HEK293 (cell line): ENCODE measurements around the gene LBHD1.

Experiments used
- MEIS1 ChIP-seq: sonication (generic); formaldehyde crosslinking; IDR thresholded peaks from 2 replicates; pipeline ENCODE4 v1.8.1; 2022; ENCODE audit warnings: missing genetic modification reagents, mild to moderate bottlenecking, borderline replicate concordance
- REPIN1 ChIP-seq: fragments of 450-650 bp; formaldehyde crosslinking; IDR thresholded peaks from 2 replicates; pipeline ENCODE4 v1.5.1; 2017; ENCODE audit warnings: missing biosample characterization, missing genetic modification characterization, low read depth
- SCRT2 ChIP-seq: fragments of 450-650 bp; formaldehyde crosslinking; IDR thresholded peaks from 2 replicates; pipeline ENCODE4 v1.5.1; 2016; ENCODE audit warnings: missing biosample characterization, missing genetic modification characterization
- ZBTB11 ChIP-seq: fragments of 450-650 bp; formaldehyde crosslinking; conservative IDR thresholded peaks from 2 replicates; pipeline ENCODE4 v1.5.1; 2016; ENCODE audit warnings: low read depth, missing biosample characterization, missing genetic modification characterization
- ZBTB20 ChIP-seq: fragments of 450-650 bp; formaldehyde crosslinking; IDR thresholded peaks from 2 replicates; pipeline ENCODE4 v1.5.1; 2016; ENCODE audit warnings: missing biosample characterization, missing genetic modification characterization
- ZBTB48 ChIP-seq: fragments of 450-650 bp; formaldehyde crosslinking; IDR thresholded peaks from 2 replicates; pipeline ENCODE4 v1.5.1; 2016; ENCODE audit warnings: missing biosample characterization, missing genetic modification characterization
- ZNF121 ChIP-seq: fragments of 450-650 bp; formaldehyde crosslinking; IDR thresholded peaks from 2 replicates; pipeline ENCODE4 v1.5.1; 2016; ENCODE audit warnings: missing biosample characterization, missing genetic modification characterization
- ZNF146 ChIP-seq: fragments of 450-650 bp; formaldehyde crosslinking; IDR thresholded peaks from 2 replicates; pipeline ENCODE4 v1.5.1; 2016; ENCODE audit warnings: missing biosample characterization, missing genetic modification characterization
- ZNF211 ChIP-seq: fragments of 450-650 bp; formaldehyde crosslinking; IDR thresholded peaks from 2 replicates; pipeline ENCODE4 v1.5.1; 2016; ENCODE audit warnings: low read depth, missing biosample characterization, missing genetic modification characterization
- ZNF248 ChIP-seq: fragments of 450-650 bp; formaldehyde crosslinking; IDR thresholded peaks from 2 replicates; pipeline ENCODE4 v1.5.1; 2017; ENCODE audit warnings: missing biosample characterization, missing genetic modification characterization
- ZNF274 ChIP-seq, 2 experiments: fragments of 200-500 bp in 1 of 2; fragments of 450-650 bp in 1 of 2; sonication (Bioruptor generic) in 1 of 2; formaldehyde crosslinking in 1 of 2; IDR thresholded peaks; 2 replicates each; pipeline versions ENCODE4 v1.5.1 to v1.6.1; 2014 to 2016; ENCODE audit warnings: borderline replicate concordance in 1 of 2, inconsistent platforms in 1 of 2, low read length in 1 of 2, missing biosample characterization in 1 of 2, missing genetic modification characterization in 1 of 2
- ZNF280C ChIP-seq: fragments of 450-650 bp; formaldehyde crosslinking; IDR thresholded peaks from 2 replicates; pipeline ENCODE4 v1.5.1; 2016; ENCODE audit warnings: missing biosample characterization, missing genetic modification characterization
- ZNF302 ChIP-seq: fragments of 450-650 bp; formaldehyde crosslinking; IDR thresholded peaks from 2 replicates; pipeline ENCODE4 v1.5.1; 2016; ENCODE audit warnings: missing biosample characterization, missing genetic modification characterization, low read depth
- ZNF311 ChIP-seq: fragments of 450-650 bp; formaldehyde crosslinking; IDR thresholded peaks from 2 replicates; pipeline ENCODE4 v1.5.1; 2017; ENCODE audit warnings: missing biosample characterization, missing genetic modification characterization, borderline replicate concordance
- ZNF341 ChIP-seq: fragments of 450-650 bp; formaldehyde crosslinking; IDR thresholded peaks from 2 replicates; pipeline ENCODE4; 2016; ENCODE audit warnings: low read depth, missing biosample characterization, missing genetic modification characterization
- ZNF350 ChIP-seq: fragments of 450-650 bp; formaldehyde crosslinking; IDR thresholded peaks from 2 replicates; pipeline ENCODE4 v1.5.0; 2017; ENCODE audit warnings: missing biosample characterization, mild to moderate bottlenecking, missing genetic modification characterization
- ZNF394 ChIP-seq: fragments of 450-650 bp; formaldehyde crosslinking; IDR thresholded peaks from 2 replicates; pipeline ENCODE4 v1.5.1; 2016; ENCODE audit warnings: missing biosample characterization, missing genetic modification characterization, mild to moderate bottlenecking, moderate library complexity, borderline replicate concordance
- ZNF404 ChIP-seq: fragments of 450-650 bp; formaldehyde crosslinking; IDR thresholded peaks from 2 replicates; pipeline ENCODE4 v1.5.1; 2017; ENCODE audit warnings: missing biosample characterization, missing genetic modification characterization
- ZNF514 ChIP-seq: fragments of 450-650 bp; formaldehyde crosslinking; IDR thresholded peaks from 2 replicates; pipeline ENCODE4 v1.5.1; 2016; ENCODE audit warnings: missing biosample characterization, missing genetic modification characterization
- ZNF529 ChIP-seq: fragments of 450-650 bp; formaldehyde crosslinking; IDR thresholded peaks from 2 replicates; pipeline ENCODE4 v1.5.1; 2017; ENCODE audit warnings: missing genetic modification characterization, missing biosample characterization; ENCODE audit not compliant: insufficient replicate concordance
- ZNF548 ChIP-seq: fragments of 450-650 bp; formaldehyde crosslinking; IDR thresholded peaks from 2 replicates; pipeline ENCODE4 v1.5.1; 2016; ENCODE audit warnings: missing biosample characterization, missing genetic modification characterization
- ZNF555 ChIP-seq: fragments of 450-650 bp; formaldehyde crosslinking; conservative IDR thresholded peaks from 2 replicates; pipeline ENCODE4 v1.5.1; 2017; ENCODE audit warnings: missing biosample characterization, mild to moderate bottlenecking, missing genetic modification characterization, inconsistent platforms
- ZNF560 ChIP-seq: fragments of 450-650 bp; formaldehyde crosslinking; IDR thresholded peaks from 2 replicates; pipeline ENCODE4 v1.5.1; 2017; ENCODE audit warnings: missing biosample characterization, missing genetic modification characterization, borderline replicate concordance
- ZNF580 ChIP-seq: fragments of 450-650 bp; formaldehyde crosslinking; IDR thresholded peaks from 2 replicates; pipeline ENCODE4 v1.5.1; 2016; ENCODE audit warnings: missing biosample characterization, missing genetic modification characterization
- ZNF610 ChIP-seq: fragments of 450-650 bp; formaldehyde crosslinking; IDR thresholded peaks from 2 replicates; pipeline ENCODE4 v1.5.1; 2016; ENCODE audit warnings: missing biosample characterization, missing genetic modification characterization, borderline replicate concordance
- ZNF623 ChIP-seq: fragments of 450-650 bp; formaldehyde crosslinking; IDR thresholded peaks from 2 replicates; pipeline ENCODE4 v1.5.1; 2016; ENCODE audit warnings: missing biosample characterization, missing genetic modification characterization
- ZNF629 ChIP-seq: fragments of 450-650 bp; formaldehyde crosslinking; IDR thresholded peaks from 2 replicates; pipeline ENCODE4 v1.5.1; 2017; ENCODE audit warnings: missing biosample characterization, missing genetic modification characterization
- ZNF677 ChIP-seq: fragments of 450-650 bp; IDR thresholded peaks from 2 replicates; pipeline ENCODE4 v1.5.0; 2018; ENCODE audit warnings: missing biosample characterization, mild to moderate bottlenecking, missing genetic modification characterization, moderate library complexity
- ZNF701 ChIP-seq: fragments of 450-650 bp; formaldehyde crosslinking; IDR thresholded peaks from 2 replicates; pipeline ENCODE4 v1.5.1; 2016; ENCODE audit warnings: missing biosample characterization, missing genetic modification characterization
- ZNF776 ChIP-seq: fragments of 450-650 bp; formaldehyde crosslinking; IDR thresholded peaks from 2 replicates; pipeline ENCODE4 v1.5.0; 2017; ENCODE audit warnings: missing biosample characterization, missing genetic modification characterization, borderline replicate concordance
- ZSCAN30 ChIP-seq: fragments of 450-650 bp; IDR thresholded peaks from 2 replicates; pipeline ENCODE4 v1.5.1; 2018; ENCODE audit warnings: missing biosample characterization, mild to moderate bottlenecking, missing genetic modification characterization, moderate library complexity
- TF ChIP-seq, protein P1 (sequence below): fragments of 450-650 bp; formaldehyde crosslinking; IDR thresholded peaks from 2 replicates; pipeline ENCODE4 v1.5.0; 2017; ENCODE audit warnings: missing biosample characterization, missing genetic modification characterization, borderline replicate concordance

Gene LBHD1

DNA sequence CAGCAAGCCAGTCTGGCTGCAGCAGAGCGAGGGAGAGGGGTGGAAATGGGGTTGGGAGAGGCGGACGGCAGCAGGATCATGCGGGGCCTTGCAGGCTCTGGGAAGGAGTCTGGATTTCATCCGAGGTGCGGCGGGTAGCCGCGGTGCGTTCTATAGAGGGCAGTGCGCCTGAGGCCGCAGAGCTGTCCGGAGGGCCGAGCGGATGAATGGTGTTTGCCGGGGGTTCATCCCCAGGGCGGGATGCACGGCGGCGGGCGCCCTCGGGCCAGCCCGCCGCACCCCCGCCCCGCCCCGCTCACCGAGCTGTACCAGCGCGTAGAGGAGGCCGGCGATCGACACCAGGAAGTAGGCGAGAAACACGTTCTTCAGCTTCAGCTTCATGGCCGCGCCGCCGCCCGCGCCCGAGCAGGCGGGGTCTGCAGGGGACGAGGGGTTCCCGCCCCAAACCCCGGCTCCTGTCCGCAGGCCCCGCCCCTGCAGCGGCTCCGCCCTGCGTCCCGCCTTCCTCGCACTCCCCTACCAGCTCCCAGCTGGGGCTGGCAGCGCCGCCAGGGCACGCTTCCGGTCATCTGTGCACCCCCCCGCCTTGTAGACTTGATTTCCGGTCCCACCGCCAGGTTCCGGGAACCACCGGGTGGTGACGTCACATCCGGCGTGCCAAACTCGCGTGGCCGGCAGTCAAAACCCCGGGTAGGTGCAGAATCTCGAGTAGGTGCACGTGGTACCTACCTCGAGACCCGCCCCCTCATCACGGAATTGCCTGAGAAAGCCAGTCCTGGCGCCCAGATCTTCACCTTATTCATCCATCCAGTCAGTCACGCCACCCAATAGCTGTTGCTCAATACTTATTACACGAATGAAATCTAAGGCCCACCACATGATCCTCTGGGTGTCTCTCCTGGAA is 50.2 kb downstream of the LBHD1 start, which contains the start of gene B3GAT3 (continued):
- TF ChIP-seq ZNF311 (tag by site-specific recombination) (no peak), ZNF548 (tag by site-specific recombination) (no peak), ZNF302 (tag by site-specific recombination) (no peak), ZNF560 (tag by site-specific recombination) (no peak), ZNF280C (no peak), ZNF211 (tag by site-specific recombination) (no peak), REPIN1 (no peak), ZNF274 (IDR thresholded peaks at IDR 0.05; ENCODE audit: low read length) (no peak), ZNF274 (tag by site-specific recombination; IDR thresholded peaks at IDR 0.05; ENCODE audit: borderline replicate concordance) (no peak), ZNF394 (tag by site-specific recombination) (no peak), ZNF623 (tag by site-specific recombination) (no peak), ZNF610 (tag by site-specific recombination) (no peak), ZNF580 (tag by site-specific recombination) (peak; percentile 98), ZSCAN30 (tag by site-specific recombination) (peak; percentile 7; the same call in 1 of the 2 replicates), ZNF529 (tag by site-specific recombination) (no peak), ZNF341 (tag by site-specific recombination) (peak; percentile 97), ZNF121 (no peak), ZNF776 (no peak), ZNF404 (tag by site-specific recombination) (no peak), ZNF248 (tag by site-specific recombination) (no peak), ZBTB20 (tag by site-specific recombination) (peak; percentile 73), ZNF146 (tag by site-specific recombination) (no peak), ZNF701 (tag by site-specific recombination) (no peak), MEIS1 (CRISPR knock-in tag) (no peak), ZNF555 (tag by site-specific recombination) (no peak), ZNF677 (tag by site-specific recombination) (no peak), ZNF629 (tag by site-specific recombination) (peak; percentile 95), SCRT2 (tag by site-specific recombination) (no peak), ZNF350 (tag by site-specific recombination) (no peak), ZBTB48 (tag by site-specific recombination) (no peak), ZBTB11 (tag by site-specific recombination) (peak; percentile 97), ZNF514 (tag by site-specific recombination) (no peak)
- TF ChIP-seq, protein P1, sequence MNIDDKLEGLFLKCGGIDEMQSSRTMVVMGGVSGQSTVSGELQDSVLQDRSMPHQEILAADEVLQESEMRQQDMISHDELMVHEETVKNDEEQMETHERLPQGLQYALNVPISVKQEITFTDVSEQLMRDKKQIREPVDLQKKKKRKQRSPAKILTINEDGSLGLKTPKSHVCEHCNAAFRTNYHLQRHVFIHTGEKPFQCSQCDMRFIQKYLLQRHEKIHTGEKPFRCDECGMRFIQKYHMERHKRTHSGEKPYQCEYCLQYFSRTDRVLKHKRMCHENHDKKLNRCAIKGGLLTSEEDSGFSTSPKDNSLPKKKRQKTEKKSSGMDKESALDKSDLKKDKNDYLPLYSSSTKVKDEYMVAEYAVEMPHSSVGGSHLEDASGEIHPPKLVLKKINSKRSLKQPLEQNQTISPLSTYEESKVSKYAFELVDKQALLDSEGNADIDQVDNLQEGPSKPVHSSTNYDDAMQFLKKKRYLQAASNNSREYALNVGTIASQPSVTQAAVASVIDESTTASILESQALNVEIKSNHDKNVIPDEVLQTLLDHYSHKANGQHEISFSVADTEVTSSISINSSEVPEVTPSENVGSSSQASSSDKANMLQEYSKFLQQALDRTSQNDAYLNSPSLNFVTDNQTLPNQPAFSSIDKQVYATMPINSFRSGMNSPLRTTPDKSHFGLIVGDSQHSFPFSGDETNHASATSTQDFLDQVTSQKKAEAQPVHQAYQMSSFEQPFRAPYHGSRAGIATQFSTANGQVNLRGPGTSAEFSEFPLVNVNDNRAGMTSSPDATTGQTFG: no peak
